ENCODE measurements around the gene TGOLN2. TPM values are rescaled to one million over a fixed set of nuclear protein-coding genes. Genes with fewer than 3 reads are reported as not detected.
"Not testable (repeated sequence)": the region's sequence is repeated elsewhere in the genome, so short reads cannot be mapped to it uniquely, and the experiment has no call there.

The TGOLN2 gene
- total RNA-seq, 4 donors from 2014 or later = 62.0 to 106 (median 89.4) TPM

- intact Hi-C loops (cut with DNase I; ENCODE audit: low total_unique reads) = no loop called here
- DNase-seq = no peak
- no peak for TF ChIP-seq POLR2A (IDR thresholded peaks at IDR 0.05)
- TF ChIP-seq CTCF (IDR thresholded peaks at IDR 0.05) = no peak
- Histone ChIP-seq H3K4me3 (no peak overlapping the region), H3K27ac (no peak overlapping the region), H3K4me1 (no peaks in the 10 kb centered on the region), H3K36me3 (no peaks in the 10 kb centered on the region), H3K9me3 (no peaks in the 10 kb centered on the region), H3K27me3 (no peaks in the 10 kb centered on the region)
These were observed 41.1 kb upstream of the TGOLN2 start for GRCh38 chr2:85368921-85369320.

GRCh38 chr2:85367180-85367579 lies 39.4 kb upstream of the TGOLN2 start:
- TF ChIP-seq CTCF (IDR thresholded peaks at IDR 0.05) = no peak
- no peak for TF ChIP-seq POLR2A (IDR thresholded peaks at IDR 0.05)
- Histone ChIP-seq H3K4me1 (no peaks in the 10 kb centered on the region), H3K36me3 (no peaks in the 10 kb centered on the region), H3K4me3 (no peak overlapping the region), H3K27ac (no peak overlapping the region), H3K27me3 (no peaks in the 10 kb centered on the region), H3K9me3 (no peaks in the 10 kb centered on the region)
- DNase-seq = no peak
- intact Hi-C loops (cut with DNase I; ENCODE audit: low total_unique reads) = no loop called here

GRCh38 chr2:85362653-85363387 lies 35.0 kb upstream of the TGOLN2 start:
- H3K27me3 ChIP-seq; DNase-seq; H3K4me1 ChIP-seq; H3K36me3 ChIP-seq; H3K27ac ChIP-seq; H3K9me3 ChIP-seq; intact Hi-C loops (cut with DNase I; ENCODE audit: low total_unique reads); H3K4me3 ChIP-seq: not testable (repeated sequence)

GRCh38 chr2:85357736-85358135 lies 29.9 kb upstream of the TGOLN2 start:
- Histone ChIP-seq H3K36me3 (no peaks in the 10 kb centered on the region), H3K9me3 (no peaks in the 10 kb centered on the region), H3K4me1 (peaks cover 0 to 4% of the 10 kb centered on the region in 2 donors), H3K27ac (no peak overlapping the region), H3K27me3 (no peaks in the 10 kb centered on the region), H3K4me3 (no peak overlapping the region)
- intact Hi-C loops (cut with DNase I; ENCODE audit: low total_unique reads) = no loop called here
- DNase-seq = no peak
- TF ChIP-seq POLR2A (IDR thresholded peaks at IDR 0.05) (no peak), CTCF (IDR thresholded peaks at IDR 0.05) (no peak)

- H3K27ac ChIP-seq = no peak overlapping the region
- TF ChIP-seq CTCF (IDR thresholded peaks at IDR 0.05) = no peak
- TF ChIP-seq POLR2A (IDR thresholded peaks at IDR 0.05) = no peak
- H3K27me3 ChIP-seq = no peaks in the 10 kb centered on the region
- no peaks in the 10 kb centered on the region for H3K9me3 ChIP-seq
- no peaks in the 10 kb centered on the region for H3K36me3 ChIP-seq
- H3K4me1 ChIP-seq = peaks cover 0 to 4% of the 10 kb centered on the region in 2 donors
- intact Hi-C loops (cut with DNase I; ENCODE audit: low total_unique reads) = no loop called here
- no peak for DNase-seq
- H3K4me3 ChIP-seq = no peak overlapping the region
These were observed 28.4 kb upstream of the TGOLN2 start for GRCh38 chr2:85356186-85356585.

Measured in uterus (tissue), 4 donors.